Right ventricle myocardium inferior (tissue), 1 donor: ENCODE data around the gene GPR39. TPM values are rescaled to one million over a fixed set of nuclear protein-coding genes. Genes with fewer than 3 reads are reported as not detected.

ENCODE experiments used
- ATAC-seq: fragments of 200-7000 bp; cut with Tn5 transposase; one replicate; pipeline ENCODE4 v1.9.1; 2020; ENCODE audit warnings: mild to moderate bottlenecking, moderate library complexity
- DNase-seq: peaks from one replicate; pipeline ENCODE4 v3.0.0; 2021; ENCODE audit errors: missing footprints
- intact Hi-C: fragments of 100-400 bp; cut with DNase I; formaldehyde crosslinking; loops from one replicate; pipeline ENCODE4 v1.11.0; 2022
- total RNA-seq: library from RNA; stranded (reverse); fragmentation: NEBNext Ultra II Directional; extraction: Animal tissue kit (Norgen Biotek cat#: 25700); gene quantifications from one replicate; pipeline ENCODE4 v1.2.1, GENCODE V29; 2021
- donor health status: DM: no; HTN: yes; CAD: no; lungs with severe emphysema.

The GPR39 gene
- total RNA-seq, 1 donor from 2014 or later = not detected

DNA sequence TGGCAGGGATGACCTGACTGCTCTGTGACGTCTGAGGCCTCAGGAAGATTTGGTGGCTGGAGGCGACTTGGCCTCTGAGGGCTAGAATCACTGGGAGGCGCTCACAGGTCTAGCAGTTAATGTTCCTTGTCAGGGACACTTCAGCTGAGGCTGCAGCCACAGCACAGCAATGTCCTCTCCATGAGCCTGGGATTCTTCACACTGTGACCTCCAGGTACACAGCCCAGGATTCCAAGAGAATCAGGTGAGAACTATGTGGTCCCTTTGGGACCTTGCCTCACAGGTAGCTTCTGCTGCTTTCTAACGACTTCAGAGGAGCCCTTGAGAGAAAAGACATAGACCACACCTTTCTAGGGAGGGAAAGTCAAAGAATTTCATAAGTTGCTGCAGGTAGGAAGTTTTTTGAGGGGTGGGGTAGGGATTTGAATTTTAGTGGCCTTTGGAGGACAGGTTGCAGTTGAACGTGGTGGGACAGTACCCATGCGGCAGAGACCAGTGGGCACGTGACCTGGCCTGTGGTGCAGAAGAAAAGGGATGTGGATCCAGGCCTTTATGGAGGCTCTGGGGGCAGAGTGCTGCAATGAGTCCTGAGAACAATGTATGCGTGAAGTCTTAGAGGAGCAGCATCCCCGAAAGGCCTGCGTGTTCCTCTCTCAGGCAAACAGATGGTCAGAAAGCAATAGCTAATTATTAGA, 167.2 kb downstream of the GPR39 start:
- intact Hi-C loops = no loop called here
- no peak for DNase-seq
- no peak for ATAC-seq

GRCh38 chr2:132584976-132585817, 168.6 kb downstream of the GPR39 start:
- intact Hi-C loops = no loop called here
- ATAC-seq (no peak), DNase-seq (no peak)

DNA sequence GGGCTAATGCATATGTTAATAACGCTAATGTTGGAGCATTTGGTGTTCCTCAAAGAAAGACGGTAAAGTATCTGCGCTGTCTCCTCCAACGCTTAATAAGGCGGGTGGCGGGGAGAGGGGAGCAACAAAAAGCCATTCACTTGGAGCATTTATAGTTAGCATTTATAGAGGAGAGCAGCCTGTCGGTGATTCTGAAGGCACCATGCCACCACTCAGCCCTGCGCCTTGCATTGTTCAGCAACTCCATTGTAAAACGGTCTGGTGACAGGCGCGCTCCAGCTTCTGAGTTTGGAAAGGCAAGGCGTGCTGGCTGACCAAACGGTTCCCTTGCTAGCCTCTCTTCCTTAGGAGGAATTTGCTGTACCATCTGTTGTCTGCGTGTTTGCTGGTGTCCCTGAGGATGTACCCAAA, 169.5 kb downstream of the GPR39 start:
- intact Hi-C loops = no loop called here
- DNase-seq (no peak), ATAC-seq (no peak)

- DNase-seq (no peak), ATAC-seq (no peak)
- intact Hi-C loops = no loop called here
These were observed 170.2 kb downstream of the GPR39 start for GRCh38 chr2:132586835-132587234.

DNA sequence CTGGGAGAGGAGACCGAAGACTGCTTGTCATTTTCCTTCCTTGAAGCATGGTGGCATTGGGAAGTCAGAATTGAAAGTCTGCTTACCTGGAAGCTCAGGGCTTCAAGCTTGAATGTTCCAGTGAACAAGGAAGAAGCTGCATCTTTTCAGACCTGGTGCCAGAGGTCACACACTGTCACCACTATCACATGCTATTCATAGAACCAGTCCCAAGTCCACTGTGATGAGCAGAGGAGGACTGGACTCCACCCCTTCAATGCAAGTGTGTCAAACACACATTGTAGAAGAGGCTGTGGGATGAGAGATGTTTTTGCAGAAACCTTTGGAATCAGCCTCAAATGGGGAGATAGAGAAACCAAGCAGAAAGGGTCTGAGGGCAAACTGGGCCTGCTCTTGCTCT, 172.0 kb downstream of the GPR39 start:
- ATAC-seq (peak; percentile 10), DNase-seq (no peak)
- intact Hi-C loops = no loop called here

DNA sequence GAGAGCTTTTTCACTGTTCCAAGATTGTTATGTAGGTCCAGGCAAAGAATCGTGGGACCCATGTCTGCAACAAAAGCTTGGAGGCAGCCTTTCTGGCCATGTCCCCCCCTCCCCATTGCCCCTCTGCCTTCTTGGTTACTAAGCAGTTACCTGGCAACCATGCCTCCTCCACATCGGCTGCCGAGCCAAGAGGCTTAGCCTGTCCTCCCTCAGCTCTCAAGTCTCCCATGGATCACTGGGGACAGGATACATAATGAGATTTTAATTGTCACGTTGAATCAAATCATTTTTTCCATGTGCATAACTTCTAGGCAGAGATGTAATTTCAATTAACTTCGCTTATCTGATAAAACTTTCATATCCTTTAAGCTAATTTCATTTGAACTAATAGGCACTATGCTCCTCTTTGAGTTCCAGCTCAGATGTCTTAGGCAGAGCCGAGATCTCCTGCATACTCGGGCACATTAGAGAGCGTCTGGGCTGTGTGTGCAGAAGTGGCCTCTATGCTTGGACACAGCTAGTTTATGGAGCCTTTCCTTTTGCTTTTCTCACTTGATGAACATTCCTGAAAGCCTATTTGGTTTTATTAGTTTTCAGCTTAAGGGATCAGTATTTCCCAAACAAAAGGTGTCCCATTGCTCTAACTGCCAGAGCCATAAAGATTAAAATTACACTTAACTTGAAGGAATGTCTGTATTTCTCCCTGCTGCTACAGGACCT, 172.7 kb downstream of the GPR39 start:
- DNase-seq (no peak), ATAC-seq (no peak)
- intact Hi-C loops = no loop called here

DNA sequence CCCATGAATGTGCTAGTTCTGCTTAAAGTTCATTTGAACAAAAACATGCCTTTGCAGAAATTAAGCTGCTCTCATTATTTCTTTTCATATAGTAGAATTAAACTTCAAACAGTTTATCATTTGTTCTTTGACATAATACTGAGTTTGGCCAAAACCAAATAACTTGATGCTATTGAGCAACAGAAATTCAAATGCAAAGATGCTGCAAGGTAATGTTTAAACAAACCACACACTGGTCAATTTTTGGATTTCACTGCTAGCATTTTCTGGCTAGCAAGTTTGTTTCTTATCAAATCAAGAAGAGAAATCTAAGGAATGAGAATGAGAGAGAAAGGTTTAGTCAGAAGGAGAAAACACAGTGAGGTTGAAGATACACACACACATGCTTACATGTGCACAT, 173.4 kb downstream of the GPR39 start:
- DNase-seq (no peak), ATAC-seq (no peak)
- intact Hi-C loops = no loop called here

DNA sequence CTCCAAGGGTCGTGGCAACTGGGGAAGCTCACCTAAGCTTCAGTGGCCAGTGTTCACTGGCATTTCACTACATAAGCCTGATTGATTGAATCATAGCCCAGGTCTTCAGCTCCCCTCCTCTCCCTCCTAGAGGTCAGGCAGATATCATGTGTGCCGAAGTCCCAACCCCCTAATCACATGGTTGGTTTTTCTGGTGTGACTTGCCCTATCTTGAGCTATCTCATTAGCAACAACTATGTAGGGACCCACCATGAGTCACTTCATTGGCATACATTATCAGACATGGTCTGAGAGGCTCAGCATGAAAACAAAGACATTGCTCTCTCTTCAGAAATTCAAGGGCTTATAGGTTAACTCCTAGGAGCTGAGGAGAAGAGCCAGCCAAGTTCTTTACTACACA, 176.6 kb downstream of the GPR39 start:
- DNase-seq = no peak
- no peak for ATAC-seq
- intact Hi-C loops = no loop called here

- intact Hi-C loops = no loop called here
- ATAC-seq (no peak), DNase-seq (no peak)
These were observed 178.6 kb downstream of the GPR39 start for GRCh38 chr2:132595186-132595585.

- intact Hi-C loops = no loop called here
- no peak for ATAC-seq
- DNase-seq = no peak
These were observed 179.1 kb downstream of the GPR39 start for GRCh38 chr2:132595693-132596092.

GRCh38 chr2:132597166-132597565, 180.6 kb downstream of the GPR39 start:
- no peak for DNase-seq
- no peak for ATAC-seq
- intact Hi-C loops = no loop called here

GRCh38 chr2:132597831-132598230, 181.2 kb downstream of the GPR39 start:
- DNase-seq (no peak), ATAC-seq (no peak)
- intact Hi-C loops = no loop called here

GRCh38 chr2:132598536-132598935, 181.9 kb downstream of the GPR39 start:
- intact Hi-C loops = no loop called here
- ATAC-seq (no peak), DNase-seq (no peak)

GRCh38 chr2:132599556-132599955, 183.0 kb downstream of the GPR39 start:
- no peak for DNase-seq
- intact Hi-C loops = no loop called here
- ATAC-seq = no peak

DNA sequence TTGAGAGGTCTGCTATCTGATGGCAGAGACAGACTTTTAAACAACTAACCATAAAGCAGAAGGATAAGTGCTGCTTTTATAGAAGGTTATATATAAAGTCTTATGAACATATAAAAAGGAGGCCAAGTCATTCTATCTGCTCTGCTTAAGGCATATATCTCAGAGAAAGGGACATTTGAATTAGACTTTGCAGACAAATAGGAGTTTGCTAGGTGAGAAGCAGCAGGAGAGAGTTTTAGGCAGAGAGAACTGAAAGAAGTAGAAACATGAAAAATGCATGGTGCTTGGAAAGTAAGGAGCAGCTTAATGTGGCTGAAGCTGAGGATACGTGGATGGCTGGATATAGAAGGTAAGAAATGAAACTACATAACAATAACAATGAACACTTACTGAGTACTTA, 188.0 kb downstream of the GPR39 start:
- intact Hi-C loops = no loop called here
- no peak for ATAC-seq
- DNase-seq = no peak

DNA sequence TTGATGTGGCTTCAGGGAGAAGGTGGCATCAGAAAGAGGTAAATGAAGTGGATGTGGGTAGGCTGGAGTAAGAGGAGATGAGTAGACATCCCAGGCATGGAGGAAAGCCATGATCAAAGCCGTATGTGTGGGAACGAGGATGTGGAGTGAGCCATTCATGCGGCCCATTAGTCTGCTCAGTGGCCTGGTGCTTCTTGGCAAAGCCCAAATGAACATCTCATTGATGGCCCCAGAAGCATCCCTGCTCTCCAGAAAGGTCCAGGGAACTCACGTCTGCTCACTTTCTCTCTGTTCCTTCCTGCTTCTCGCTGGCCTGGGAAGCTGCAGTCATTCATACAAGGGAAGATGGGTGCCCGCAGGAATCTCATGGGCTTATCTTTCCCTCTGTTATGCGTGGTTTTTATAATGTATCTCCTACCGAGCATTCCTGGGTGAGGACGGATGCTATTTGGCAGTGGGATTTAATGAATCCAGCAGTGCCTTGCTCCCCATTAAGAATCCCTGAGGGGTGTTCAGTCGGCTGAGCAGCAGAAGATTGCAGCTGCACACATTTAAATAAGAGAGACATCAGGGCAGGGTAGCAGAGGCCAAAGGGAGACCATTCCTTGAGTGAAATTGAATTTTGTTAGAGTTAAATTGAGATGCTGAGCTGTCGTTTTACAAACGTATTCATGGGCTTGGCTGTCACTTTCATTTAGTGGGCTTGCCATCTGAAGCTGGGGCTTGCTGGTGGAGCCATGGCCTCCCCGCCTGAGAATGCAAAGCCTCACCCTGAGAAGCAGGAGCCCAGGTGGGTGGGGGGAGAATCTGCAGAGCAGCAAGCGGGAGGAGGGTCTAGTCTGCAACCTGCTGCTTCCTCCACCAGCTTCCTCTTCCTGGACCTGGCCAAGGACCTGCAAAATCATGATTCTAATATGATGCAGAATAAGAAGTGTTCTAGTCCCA, 188.9 kb downstream of the GPR39 start:
- DNase-seq (no peak), ATAC-seq (no peak)
- intact Hi-C loops = no loop called here

GRCh38 chr2:132606649-132607048, 190.0 kb downstream of the GPR39 start:
- ATAC-seq (no peak), DNase-seq (no peak)
- intact Hi-C loops = no loop called here

GRCh38 chr2:132607426-132608090, 191.0 kb downstream of the GPR39 start:
- no peak for DNase-seq
- ATAC-seq = no peak
- intact Hi-C loops = no loop called here
